HG03432 (cell line): Measurements from ENCODE around the gene EHD4.

ENCODE experiments used
- ATAC-seq: cut with Tn5 transposase; IDR thresholded peaks from one replicate; pipeline ENCODE4 v1.9.1; 2021; ENCODE audit warnings: mild to moderate bottlenecking, moderate library complexity; ENCODE audit not compliant: unreplicated experiment

EHD4 gene

GRCh38 chr15:41981371-41982132, 9.2 kb upstream of the EHD4 start:
- no peak for ATAC-seq

- ATAC-seq = no peak
Observed at GRCh38 chr15:41980654-41981323, 8.4 kb upstream of the EHD4 start.

GRCh38 chr15:41979493-41980266, 7.3 kb upstream of the EHD4 start:
- ATAC-seq = no peak

- ATAC-seq = no peak
Observed at GRCh38 chr15:41978534-41978933, 6.2 kb upstream of the EHD4 start.

GRCh38 chr15:41977757-41978383, 5.5 kb upstream of the EHD4 start:
- no peak for ATAC-seq

- no peak for ATAC-seq
Observed at GRCh38 chr15:41975669-41976068, 3.3 kb upstream of the EHD4 start.

- ATAC-seq = no peak
Observed at GRCh38 chr15:41974041-41974440, 1.7 kb upstream of the EHD4 start.

- ATAC-seq = peak; percentile 29
Observed at GRCh38 chr15:41971895-41972252, 483 bp downstream of the EHD4 start.

GRCh38 chr15:41971089-41971894, 1.1 kb downstream of the EHD4 start:
- peak; percentile 50 for ATAC-seq

GRCh38 chr15:41970456-41970855, 1.9 kb downstream of the EHD4 start:
- no peak for ATAC-seq

- no peak for ATAC-seq
Observed at GRCh38 chr15:41969851-41970431, 2.4 kb downstream of the EHD4 start.

GRCh38 chr15:41968701-41969100, 3.7 kb downstream of the EHD4 start:
- ATAC-seq = no peak

GRCh38 chr15:41967506-41968206, 4.7 kb downstream of the EHD4 start:
- ATAC-seq = no peak

GRCh38 chr15:41966920-41967465, 5.4 kb downstream of the EHD4 start:
- ATAC-seq = no peak

- ATAC-seq = no peak
Observed at GRCh38 chr15:41966414-41966812, 5.9 kb downstream of the EHD4 start.

GRCh38 chr15:41965441-41966413, 6.6 kb downstream of the EHD4 start:
- no peak for ATAC-seq

- ATAC-seq = no peak
Observed at GRCh38 chr15:41961595-41962202, 10.7 kb downstream of the EHD4 start.
